ENCODE data around the gene PCSK4.

Gene PCSK4

GRCh38 chr19:1483979-1484428, 6.1 kb downstream of the PCSK4 start:
- no peak for TF ChIP-seq CTCF (IDR thresholded peaks at IDR 0.05; ENCODE audit: control insufficient read depth, insufficient read depth, low read depth, low read length, missing control alignments)
- no peak overlapping the region for H3K4me3 ChIP-seq (ENCODE audit: control insufficient read depth, low read depth, low read length)
- DNase-seq (ENCODE audit: low read depth): no peak

GRCh38 chr19:1483131-1483978, 6.8 kb downstream of the PCSK4 start:
- TF ChIP-seq CTCF (IDR thresholded peaks at IDR 0.05; ENCODE audit: control insufficient read depth, insufficient read depth, low read depth, low read length, missing control alignments): no peak
- no peak overlapping the region for H3K4me3 ChIP-seq (ENCODE audit: control insufficient read depth, low read depth, low read length)
- DNase-seq (ENCODE audit: low read depth): no peak

- no peak for TF ChIP-seq CTCF (IDR thresholded peaks at IDR 0.05; ENCODE audit: control insufficient read depth, insufficient read depth, low read depth, low read length, missing control alignments)
- no peak overlapping the region for H3K4me3 ChIP-seq (ENCODE audit: control insufficient read depth, low read depth, low read length)
- DNase-seq (ENCODE audit: low read depth): no peak
These were observed 7.6 kb downstream of the PCSK4 start for GRCh38 chr19:1482361-1483130.

GRCh38 chr19:1481893-1482360, 8.2 kb downstream of the PCSK4 start:
- no peak for DNase-seq (ENCODE audit: low read depth)
- TF ChIP-seq CTCF (IDR thresholded peaks at IDR 0.05; ENCODE audit: control insufficient read depth, insufficient read depth, low read depth, low read length, missing control alignments): no peak
- no peak overlapping the region for H3K4me3 ChIP-seq (ENCODE audit: control insufficient read depth, low read depth, low read length)

- no peak for DNase-seq (ENCODE audit: low read depth)
These were observed 8.8 kb downstream of the PCSK4 start for GRCh38 chr19:1481224-1481892.

More at GRCh38 chr19:1481224-1481892, 8.8 kb downstream of the PCSK4 start:
- no peak overlapping the region for H3K4me3 ChIP-seq (ENCODE audit: control insufficient read depth, low read depth, low read length)
- TF ChIP-seq CTCF (IDR thresholded peaks at IDR 0.05; ENCODE audit: control insufficient read depth, insufficient read depth, low read depth, low read length, missing control alignments): no peak

Data from AG09309 (cell line).